H4 (cell line): Measurements from ENCODE around the gene RIMS3. TPM values are rescaled to one million over a fixed set of nuclear protein-coding genes. Genes with fewer than 3 reads are reported as not detected.
A peak's percentile ranks its signal among the peaks of the same experiment; 100 is the strongest.
"Not testable (repeated sequence)": the region's sequence is repeated elsewhere in the genome, so short reads cannot be mapped to it uniquely, and the experiment has no call there.

Experiments used
- DNase-seq: peaks from one replicate; pipeline ENCODE4 v3.0.0-alpha.2; 2015; ENCODE audit warnings: low spot score
- total RNA-seq: library from RNA; depleted of rRNA; stranded (reverse); fragments of >200 nt; shearing (Covaris generic); gene quantifications from 2 replicates; pipeline ENCODE4 v1.2.3, GENCODE V29; 2014; rRNA removed

Gene RIMS3
- 5.9 and 7.5 TPM in 2 replicates for total RNA-seq

DNA sequence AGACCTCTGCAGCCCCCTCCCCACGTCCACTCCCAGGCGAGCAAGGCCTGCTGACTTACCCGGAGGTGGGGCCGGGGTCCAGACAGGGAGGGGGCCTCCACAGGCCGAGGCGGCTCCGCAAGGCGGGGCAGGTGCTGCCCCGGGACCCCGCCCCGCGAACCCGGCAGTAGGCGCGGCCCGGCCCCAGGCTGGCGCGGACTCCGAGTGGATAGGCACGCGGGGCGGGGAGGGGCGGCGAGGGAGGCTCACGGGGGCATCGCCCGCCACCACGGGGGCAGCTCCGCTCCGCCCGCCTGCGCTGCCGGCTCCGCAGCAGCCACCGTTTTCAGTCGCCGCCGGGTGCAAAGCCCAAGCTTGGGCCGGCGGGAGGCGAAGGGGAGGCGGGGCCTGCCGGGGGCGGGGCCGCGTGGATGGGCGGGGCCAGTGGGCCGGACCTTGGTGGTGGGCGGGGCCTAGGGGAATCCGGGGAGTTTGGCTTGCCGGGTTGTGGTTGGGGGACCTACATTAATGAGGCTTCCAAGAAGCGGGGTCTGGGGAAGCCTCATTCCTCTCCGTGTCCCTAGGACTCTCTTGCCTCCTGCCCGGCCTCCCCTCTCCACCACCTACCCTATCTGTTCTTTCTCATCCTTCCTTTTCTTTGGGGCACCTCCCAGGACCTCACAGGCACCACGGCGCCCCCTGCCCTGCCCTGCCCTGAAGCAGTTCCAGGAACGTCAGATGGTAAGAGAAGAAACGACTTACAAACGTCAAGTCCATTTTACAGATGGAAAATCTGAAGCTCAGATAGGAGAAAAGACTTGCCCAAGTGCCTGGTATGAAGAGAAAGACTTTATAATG is at the start of gene RIMS3:
Gene RIMS3, minus strand, starts transcription at position 348 of the 837 bp plus-strand sequence. CDS start 23,757 bp downstream, outside the sequence.
- peak; percentile 54 for DNase-seq

DNA sequence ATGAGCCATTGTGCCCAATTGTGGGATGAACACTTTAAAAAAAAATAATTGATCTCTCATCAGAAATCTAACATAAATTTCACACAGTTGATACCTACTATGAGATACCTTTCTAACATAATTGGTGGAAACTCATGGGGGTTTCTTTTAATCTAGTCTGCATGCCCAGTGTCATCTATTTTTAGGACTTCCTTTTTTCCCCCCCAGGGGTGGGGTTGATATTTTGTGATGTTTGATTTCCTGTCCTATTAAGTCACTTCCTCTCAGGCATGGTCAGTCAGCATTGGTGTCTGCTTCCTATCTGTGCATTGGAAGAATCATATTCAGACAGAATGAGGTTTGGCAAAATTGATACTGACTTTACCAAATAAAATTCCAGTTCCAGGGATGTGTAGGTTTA is 47.5 kb upstream of the RIMS3 start:
- DNase-seq: no peak

- no peak for DNase-seq
These were observed 47.0 kb upstream of the RIMS3 start for GRCh38 chr1:40712405-40712944.

DNA sequence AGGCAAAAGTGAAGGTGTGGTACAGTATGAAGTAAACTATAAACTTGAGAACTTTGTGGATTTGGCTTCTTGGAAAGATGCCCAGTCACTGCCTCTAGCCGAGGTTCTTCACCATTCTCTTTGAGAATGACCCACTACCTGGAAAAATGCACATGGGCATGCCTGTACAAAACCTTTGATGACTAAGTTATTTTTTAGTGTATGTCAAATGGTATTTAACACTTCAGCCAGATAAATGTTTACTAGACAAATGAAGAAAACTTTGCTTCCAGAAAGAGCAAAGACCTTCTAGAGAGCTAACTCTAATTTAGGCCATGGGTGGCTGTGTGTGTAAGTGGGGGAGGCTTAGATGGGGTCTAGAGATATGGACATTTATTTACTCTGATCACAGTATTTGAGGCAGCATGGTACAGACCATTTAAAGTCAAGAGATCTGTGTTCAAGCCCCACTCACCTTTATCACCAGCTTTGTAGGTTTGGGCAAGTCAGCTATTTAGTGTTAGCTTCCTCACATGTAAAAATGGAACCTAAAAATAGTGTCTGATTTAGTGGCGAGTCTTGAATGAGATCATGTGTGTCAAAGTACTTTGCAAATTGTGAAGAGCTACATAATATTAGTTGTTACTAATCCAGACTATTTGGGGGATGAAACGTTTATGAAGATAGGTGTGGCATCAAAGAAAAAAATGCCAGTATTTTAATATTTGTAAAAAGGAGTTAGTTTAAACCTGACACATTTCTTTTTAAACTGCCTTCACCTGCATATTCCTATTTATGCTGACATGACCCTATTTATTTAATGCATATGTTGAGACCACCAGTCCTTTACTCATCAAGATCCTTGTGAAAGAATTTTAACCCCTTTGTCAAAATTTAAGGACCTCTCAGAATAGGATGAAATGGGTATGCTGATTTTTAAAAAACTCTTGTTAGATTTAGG is 46.3 kb upstream of the RIMS3 start:
- peak; percentile 72 for DNase-seq

DNA sequence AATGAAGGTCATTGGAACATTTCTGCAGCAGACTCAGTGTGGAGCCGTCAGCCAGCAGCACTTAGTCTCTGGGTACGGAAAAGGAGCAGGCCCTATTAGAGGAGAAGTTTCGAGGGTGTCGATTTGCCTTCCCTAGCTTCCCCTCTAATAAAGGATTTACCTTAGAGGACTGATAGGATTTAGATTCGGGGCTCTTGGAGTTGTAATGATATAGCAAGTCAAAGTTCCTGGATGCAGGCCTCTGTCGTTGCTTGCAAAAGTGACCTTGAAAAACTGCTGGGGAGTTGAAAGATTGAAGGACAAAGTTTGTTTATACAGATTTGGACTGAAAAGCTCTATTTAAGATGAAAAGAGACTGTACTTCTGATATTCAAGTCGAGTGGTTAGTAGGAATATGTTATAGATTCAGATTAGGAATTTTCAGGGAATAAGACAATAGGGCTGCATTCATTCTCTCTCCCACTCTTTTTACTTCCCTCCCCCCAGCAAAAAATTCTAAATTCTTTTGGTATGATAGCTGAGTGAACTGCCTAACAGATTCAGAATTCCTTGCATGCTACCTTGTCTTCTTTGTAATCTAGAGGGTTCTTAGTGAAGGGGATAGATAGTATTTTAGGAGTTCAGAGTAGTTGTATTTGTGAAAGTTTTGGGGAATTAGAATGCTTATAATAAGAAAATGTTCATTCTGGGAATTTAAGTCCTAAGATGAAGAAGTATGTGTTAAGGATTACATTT is 45.3 kb upstream of the RIMS3 start:
- DNase-seq: no peak

DNA sequence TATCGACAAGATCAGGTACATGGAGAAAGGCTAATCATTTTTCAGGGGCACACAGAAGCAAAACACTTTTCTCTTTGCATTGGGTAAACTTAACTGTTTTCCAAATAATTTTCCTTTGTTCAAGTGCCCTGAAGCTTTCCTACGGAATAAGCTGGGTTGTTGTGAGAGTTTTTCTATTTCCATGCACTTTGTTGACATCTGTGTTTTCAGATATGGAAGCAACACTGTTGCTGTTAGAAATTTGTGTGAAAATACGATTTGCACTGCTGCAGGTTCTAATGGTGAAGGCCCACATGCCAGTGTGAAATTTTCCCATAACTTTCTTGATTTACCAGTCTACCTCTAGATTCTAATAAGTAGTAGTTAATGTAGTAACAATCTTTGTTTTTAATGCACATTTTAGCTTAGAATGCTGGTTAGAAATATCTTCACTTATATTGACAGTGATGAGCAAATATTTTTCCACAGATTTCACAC is 44.4 kb upstream of the RIMS3 start:
- DNase-seq: no peak

DNA sequence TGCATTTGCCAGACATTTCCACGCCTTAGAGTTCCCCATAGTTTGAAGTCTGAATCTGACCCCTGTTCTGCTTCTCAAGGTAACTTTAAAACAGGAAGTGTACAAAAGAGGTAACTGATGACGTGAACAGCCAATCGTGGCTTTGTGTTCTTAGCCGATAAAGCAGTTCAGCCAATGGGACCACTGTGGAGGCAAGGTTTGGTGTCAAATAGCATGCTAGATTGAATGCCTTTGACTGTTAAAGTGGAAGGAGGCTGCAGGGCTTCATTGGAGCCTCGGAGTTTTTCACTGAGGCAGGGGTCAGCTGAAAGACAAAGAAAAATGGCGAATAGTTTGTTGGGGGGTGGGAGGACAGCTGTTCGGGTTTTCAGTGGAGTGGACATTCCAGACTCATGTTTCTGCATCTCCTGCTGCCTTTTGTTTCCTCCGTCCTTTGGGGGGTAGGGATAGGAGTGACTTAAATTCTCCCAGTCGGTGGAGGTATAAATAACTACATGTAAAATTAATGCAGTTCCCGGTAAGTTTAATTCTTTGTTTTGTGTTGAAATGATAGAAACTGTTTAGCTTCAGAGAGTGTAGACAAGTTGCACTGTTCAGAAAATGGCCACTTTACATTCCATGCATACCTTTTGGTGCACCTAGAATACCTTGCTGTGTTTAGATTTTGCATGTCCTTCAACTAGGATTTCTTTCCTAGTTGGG is 43.8 kb upstream of the RIMS3 start:
- peak; percentile 98 for DNase-seq

DNA sequence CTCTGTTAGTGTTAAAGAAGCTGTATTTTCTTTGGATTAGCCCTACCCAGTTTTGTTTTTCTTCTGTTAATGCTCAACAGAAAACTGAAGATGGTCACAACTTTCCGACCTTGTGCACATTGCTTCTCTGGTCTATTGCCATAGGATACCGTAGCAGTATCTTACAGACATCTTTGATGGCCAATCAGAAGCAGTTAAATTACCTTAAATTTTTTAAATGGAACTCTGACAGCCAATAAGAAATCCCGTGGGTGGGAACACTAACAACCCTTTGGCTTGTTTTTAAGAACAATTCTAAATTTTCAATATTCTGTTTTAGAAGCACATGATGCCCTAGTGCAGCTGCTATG is 43.2 kb upstream of the RIMS3 start:
- DNase-seq: peak; percentile 76

DNA sequence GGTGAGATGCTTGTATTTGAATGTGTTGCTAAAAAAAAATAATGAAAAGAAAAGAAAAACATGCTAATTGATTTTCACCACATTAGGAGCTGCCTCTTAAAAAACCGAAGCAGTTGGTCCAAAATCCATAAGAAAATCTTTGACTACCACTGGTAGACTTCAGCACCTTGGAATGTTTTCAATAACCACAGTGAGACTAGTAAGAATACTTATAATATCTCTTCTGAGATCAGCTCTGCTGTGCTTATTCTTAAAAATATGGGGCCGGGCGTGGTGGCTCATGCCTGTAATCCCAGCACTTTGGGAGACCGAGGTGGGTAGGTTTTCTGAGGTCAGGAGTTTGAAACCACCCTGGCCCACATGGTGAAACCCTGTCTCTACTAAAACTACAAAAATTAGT is 41.1 kb upstream of the RIMS3 start:
- no peak for DNase-seq

DNA sequence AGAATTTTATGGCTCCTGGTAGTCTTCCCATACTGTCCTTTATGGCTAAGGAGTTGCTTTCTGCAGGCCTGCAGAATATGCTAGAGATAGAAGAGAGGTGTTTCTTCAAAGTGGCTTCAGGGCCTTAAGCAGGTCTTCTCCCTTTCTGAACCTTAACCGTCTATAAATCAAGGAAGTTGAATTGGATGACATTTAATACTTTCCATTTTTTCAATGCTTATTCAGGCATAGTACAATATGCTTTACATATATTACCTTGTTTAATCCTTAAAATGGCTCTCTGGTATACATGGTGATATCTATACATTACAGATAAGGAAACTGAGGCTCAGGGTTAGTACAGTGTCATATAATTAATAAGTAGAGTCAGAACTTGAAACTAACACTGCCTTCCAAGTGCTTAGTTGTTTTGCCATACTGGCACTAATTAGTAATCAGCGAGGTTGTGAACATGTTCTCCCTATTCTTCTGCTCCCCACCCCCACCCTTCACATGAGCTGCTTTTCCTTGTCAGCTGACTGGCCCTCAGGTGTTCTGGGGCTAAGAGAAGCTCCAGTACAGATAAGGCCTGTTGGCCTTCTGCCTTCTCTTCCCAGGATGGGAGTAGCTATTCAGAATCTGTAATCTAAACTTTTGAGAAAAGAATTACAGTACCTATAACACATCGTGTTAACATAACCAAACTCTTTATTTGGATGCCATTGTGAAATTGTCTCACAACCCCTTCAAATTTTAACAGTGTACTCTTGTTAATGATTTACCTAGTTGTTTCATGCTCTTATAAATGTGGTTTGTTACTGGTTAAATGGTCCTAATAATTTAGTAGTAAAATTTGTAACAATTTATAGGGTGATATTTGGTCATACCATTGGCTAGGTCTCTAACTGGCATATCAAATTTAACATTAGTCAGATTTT is 39.6 kb upstream of the RIMS3 start:
- no peak for DNase-seq

- DNase-seq: peak; percentile 94
These were observed 37.8 kb upstream of the RIMS3 start for GRCh38 chr1:40703316-40703715.

GRCh38 chr1:40702810-40703209 is 37.3 kb upstream of the RIMS3 start:
- not testable (repeated sequence) for DNase-seq

- no peak for DNase-seq
These were observed 36.2 kb upstream of the RIMS3 start for GRCh38 chr1:40701684-40702083.

DNA sequence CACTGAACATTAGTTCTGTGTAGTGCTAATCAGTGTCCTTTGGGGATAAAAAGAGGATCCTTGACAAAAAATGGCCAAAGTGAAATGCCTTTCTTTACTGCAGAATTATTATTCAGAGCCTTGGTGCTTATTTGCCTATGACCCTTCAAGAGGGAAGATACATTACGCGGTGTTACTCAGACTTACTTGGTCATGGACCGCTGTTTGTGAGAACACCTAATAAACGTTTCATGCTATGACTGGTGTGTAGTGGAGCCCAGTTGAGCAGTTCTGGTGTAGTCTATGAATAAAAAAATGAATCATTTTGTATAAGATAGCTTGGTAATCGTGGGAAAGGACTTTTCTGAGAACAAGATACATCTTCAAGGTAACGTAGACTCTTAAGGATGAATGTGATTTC is 34.3 kb upstream of the RIMS3 start:
- no peak for DNase-seq

- DNase-seq: no peak
These were observed 32.0 kb upstream of the RIMS3 start for GRCh38 chr1:40697436-40697835.

DNA sequence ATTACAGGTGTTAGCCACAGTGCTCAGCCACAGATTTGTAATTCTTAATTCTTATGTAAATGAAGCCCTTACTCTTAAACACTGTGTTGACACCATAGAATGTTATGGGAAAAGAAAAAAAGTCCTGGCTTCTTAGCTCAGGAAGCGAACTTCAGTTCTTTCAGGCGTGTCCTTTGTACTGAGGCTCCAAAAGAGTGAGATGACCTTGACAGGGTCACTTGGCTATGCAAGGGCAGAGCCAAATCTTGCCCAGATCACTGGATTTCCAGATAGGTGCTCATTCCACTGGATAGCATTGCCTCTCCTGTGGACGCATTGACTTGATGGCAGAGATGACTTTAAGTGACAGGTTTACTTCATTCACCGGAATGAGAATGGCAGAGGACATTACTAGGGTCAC is 30.8 kb upstream of the RIMS3 start:
- DNase-seq: no peak

DNA sequence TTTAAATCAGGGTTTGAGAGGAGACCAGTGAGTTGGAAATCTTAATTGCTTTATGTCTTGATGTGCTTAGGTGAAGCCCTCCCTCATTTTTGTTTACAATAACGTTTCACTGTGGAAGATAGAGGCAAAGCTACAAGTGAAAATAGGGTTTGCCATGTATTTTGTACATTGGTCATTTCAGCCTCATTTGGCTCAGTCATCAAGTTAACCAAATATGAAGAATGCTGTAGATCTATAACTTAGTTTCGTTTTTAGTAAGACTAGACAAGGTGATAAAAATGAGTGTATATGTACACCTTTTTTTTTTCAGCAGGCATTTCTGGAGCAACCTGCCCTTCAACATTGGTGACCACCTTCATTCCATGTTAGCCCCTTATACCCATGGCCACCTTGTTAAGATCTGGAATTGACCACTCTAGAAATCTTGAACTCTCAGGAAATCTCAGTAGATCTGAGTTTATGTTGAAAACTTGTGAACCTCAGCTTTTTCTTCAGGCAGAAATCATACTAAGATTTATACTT is 28.9 kb upstream of the RIMS3 start:
- no peak for DNase-seq

DNA sequence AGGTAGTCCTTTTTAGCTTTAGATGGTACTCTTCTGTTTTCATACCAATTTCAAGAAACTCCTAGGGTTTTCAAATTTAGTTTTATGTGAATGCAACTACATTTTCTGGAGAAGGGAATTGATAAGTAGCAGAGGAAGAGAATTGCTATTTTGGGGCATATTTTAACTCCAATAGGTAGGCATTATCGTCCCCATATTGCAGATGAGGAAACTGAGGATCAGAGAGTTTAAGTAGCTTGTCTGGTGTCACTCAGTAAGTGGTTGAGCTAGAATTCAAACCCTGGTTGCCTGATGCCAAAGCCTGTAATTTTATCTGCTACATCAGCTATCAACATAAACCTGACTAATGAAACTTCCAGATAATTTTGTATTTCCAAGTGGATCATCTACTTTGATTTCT is 27.9 kb upstream of the RIMS3 start:
- no peak for DNase-seq

- DNase-seq: peak; percentile 25
These were observed 27.0 kb upstream of the RIMS3 start for GRCh38 chr1:40692429-40692895.
